ENCODE data around the gene PPP6R1. TPM values are rescaled to one million over a fixed set of nuclear protein-coding genes. Genes with fewer than 3 reads are reported as not detected.

PPP6R1 gene
- total and polyA plus RNA-seq, 7 donors = 17.1 to 78.1 (median 22.9) TPM

DNA sequence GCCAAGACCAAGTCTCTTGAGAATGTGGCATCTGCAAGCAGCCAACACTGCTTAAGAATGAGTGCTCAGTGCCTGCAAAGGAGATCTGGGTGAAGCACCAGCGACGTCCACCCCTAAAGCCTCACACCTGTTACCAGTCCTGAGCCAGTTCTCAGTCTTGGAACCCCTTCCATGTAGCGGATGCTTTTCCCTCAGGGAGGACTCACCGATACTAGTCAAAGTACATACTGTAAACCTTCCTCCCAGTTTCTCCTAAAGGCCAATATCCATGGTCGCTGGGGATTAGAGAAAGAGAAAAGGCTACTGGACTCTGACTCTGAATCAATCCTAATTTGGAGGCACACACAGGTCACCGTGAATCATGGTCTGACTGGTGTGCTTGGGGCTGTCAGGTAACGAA lies 45.3 kb downstream of the PPP6R1 start:
- no peak for DNase-seq
- WGBS, 2 donors = 83 to 87% methylated on average over 7 of the region's 7 CpGs
- no peaks in the 10 kb centered on the region for H3K36me3 ChIP-seq
- H3K27me3 ChIP-seq = peaks cover 0 to 43% (median 17%) of the 10 kb centered on the region in 3 donors
- H3K4me3 ChIP-seq = no peak overlapping the region
- no peak for TF ChIP-seq POLR2AphosphoS5 (IDR thresholded peaks at IDR 0.05)
- no peak for TF ChIP-seq EP300 (IDR thresholded peaks at IDR 0.05)
- TF ChIP-seq, protein P1, sequence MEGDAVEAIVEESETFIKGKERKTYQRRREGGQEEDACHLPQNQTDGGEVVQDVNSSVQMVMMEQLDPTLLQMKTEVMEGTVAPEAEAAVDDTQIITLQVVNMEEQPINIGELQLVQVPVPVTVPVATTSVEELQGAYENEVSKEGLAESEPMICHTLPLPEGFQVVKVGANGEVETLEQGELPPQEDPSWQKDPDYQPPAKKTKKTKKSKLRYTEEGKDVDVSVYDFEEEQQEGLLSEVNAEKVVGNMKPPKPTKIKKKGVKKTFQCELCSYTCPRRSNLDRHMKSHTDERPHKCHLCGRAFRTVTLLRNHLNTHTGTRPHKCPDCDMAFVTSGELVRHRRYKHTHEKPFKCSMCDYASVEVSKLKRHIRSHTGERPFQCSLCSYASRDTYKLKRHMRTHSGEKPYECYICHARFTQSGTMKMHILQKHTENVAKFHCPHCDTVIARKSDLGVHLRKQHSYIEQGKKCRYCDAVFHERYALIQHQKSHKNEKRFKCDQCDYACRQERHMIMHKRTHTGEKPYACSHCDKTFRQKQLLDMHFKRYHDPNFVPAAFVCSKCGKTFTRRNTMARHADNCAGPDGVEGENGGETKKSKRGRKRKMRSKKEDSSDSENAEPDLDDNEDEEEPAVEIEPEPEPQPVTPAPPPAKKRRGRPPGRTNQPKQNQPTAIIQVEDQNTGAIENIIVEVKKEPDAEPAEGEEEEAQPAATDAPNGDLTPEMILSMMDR (IDR thresholded peaks at IDR 0.05) = no peak
- TF ChIP-seq POLR2A (IDR thresholded peaks at IDR 0.05) = no peak
- H3K9me3 ChIP-seq = no peaks in the 10 kb centered on the region
- intact Hi-C loops (cut with DNase I) = no loop called here
- H3K27ac ChIP-seq = no peak overlapping the region
- peaks cover 0 to 29% (median 23%) of the 10 kb centered on the region in 4 donors for H3K4me1 ChIP-seq

DNA sequence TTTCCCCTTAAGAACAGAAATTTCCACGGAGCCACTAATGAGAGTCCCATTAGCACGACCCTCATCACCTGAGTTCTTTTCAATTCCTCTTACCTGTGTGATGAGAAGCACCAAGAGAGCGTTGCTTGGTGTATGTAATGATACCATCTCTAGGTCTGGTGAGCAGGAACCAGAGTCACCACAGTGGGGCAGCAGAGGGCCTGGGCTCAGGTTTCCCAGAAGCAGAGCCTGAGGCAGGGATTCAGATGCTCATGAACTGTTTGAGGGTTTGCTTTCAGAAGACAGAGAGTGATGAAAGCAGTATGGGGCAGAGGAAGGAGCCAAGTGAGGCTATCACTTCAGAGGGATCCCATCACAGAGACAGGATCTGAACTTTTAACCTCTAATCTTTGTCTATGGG lies 46.4 kb downstream of the PPP6R1 start:
- peaks cover 0 to 31% (median 24%) of the 10 kb centered on the region in 4 donors for H3K4me1 ChIP-seq
- H3K4me3 ChIP-seq = no peak overlapping the region
- H3K27me3 ChIP-seq = peaks cover 0 to 43% (median 17%) of the 10 kb centered on the region in 3 donors
- 75 to 81% methylated on average over 3 of the region's 3 CpGs for WGBS, 2 donors
- no peak for TF ChIP-seq EP300 (IDR thresholded peaks at IDR 0.05)
- no peak for TF ChIP-seq POLR2AphosphoS5 (IDR thresholded peaks at IDR 0.05)
- no peak for TF ChIP-seq POLR2A (IDR thresholded peaks at IDR 0.05)
- TF ChIP-seq, protein P1 (IDR thresholded peaks at IDR 0.05) = no peak
- no peaks in the 10 kb centered on the region for H3K36me3 ChIP-seq
- DNase-seq = no peak
- intact Hi-C loops (cut with DNase I) = no loop called here
- no peak overlapping the region for H3K27ac ChIP-seq
- H3K9me3 ChIP-seq = no peaks in the 10 kb centered on the region

DNA sequence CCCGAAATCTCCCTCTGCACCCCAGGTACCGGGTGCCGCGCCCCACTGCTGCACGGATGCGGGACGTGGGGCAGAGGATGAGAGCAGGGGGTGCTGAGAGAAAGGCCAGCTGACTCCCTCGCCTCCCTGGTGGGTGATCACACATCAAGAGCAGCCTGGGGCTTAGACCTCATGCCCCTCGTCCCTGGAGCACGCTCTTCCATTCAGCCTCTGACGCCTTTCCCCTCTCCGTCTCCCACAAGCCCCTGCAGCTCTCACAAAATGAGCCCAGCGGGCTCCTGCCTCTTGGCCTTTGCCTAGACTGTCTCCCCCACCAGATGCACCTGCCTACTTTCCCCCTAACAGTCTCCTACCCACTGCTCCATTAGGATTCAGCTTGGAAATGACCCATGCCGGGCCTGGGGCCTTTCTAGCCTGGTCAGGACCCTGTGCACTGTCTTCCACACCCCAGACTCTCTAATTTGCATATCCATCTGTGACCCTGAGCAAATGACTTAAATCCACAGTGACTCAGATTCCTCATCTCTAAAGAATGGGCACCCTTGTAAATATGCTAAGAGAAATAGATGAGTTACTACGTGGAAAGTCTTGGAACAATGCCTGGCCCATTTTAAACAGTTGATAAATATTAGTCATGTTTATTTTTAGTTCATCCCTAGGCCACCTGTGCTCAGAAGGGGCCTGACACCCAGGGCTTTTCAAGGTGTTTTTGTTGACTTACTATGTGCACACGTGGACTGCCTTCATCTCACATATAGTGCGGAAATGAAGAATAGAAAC lies 48.9 kb downstream of the PPP6R1 start:
- peak overlapping the region in 1 of 4 donors; percentile 28 for H3K27ac ChIP-seq
- no peaks in the 10 kb centered on the region for H3K9me3 ChIP-seq
- intact Hi-C loops (cut with DNase I) = no loop called here
- no peak overlapping the region for H3K4me3 ChIP-seq
- H3K4me1 ChIP-seq = peaks cover 0 to 28% (median 26%) of the 10 kb centered on the region in 4 donors
- TF ChIP-seq, protein P1 (IDR thresholded peaks at IDR 0.05) = no peak
- TF ChIP-seq POLR2AphosphoS5 (IDR thresholded peaks at IDR 0.05) (no peak), POLR2A (IDR thresholded peaks at IDR 0.05) (no peak), EP300 (IDR thresholded peaks at IDR 0.05) (no peak)
- peaks cover 0 to 25% (median 13%) of the 10 kb centered on the region in 3 donors for H3K27me3 ChIP-seq
- DNase-seq = no peak
- H3K36me3 ChIP-seq = no peaks in the 10 kb centered on the region
- WGBS, 2 donors = 53 to 74% methylated on average over 17 of the region's 17 CpGs

DNA sequence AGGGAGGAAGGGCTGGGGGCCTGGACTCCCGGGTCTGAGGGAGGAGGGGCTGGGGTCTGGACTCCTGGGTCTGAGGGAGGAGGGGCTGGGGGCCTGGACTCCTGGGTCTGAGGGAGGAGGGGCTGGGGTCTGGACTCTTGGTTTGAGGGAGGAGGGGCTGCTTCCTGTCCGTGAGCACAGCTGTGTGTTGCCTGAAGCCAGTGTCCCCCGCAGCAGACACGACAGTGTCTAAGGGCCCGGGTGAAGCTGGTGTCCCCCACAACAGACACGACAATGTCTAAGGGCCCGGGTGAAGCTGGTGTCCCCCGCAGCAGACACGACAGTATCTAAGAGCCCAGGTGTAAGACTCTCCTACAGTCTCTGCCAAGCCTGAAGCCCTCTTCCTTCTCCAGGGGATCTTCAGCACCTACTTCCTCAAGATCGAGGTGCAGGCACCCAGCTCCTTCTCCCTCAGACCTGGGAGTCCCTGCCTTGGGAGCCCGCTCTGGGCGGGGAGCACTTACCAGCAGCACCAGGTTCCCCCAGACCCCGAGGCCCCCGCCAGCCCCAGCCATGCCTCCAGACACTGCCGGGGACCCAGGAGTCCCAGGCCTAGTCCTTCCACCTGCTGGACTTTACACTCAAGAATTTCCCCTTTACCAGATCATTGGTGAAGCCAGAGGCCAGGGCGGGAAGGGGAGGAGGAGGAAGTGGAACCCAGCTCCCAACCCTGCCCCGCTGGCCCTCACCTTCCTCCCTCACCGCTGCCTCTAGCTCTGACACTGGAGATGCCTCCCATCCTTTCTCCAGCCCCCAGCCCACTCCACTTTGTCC lies 49.7 kb downstream of the PPP6R1 start, which contains the start of gene PTPRH:
Gene PTPRH (minus strand): TSS at position 622 of the 813 bp plus-strand sequence. CDS start 68 bp downstream, at position 554.
- intact Hi-C loops (cut with DNase I) = no loop called here
- Histone ChIP-seq H3K4me3 (no peak within 1 kb of the TSS), H3K27ac (peak within 1 kb of the TSS in 2 of 4 donors; percentile 28 to 39)

More for the DNA sequence above, 49.7 kb downstream of the PPP6R1 start, which contains the start of gene PTPRH:
- 11 to 41% methylated on average over 17 of the region's 18 CpGs for WGBS, 2 donors
- no peaks in the 10 kb centered on the region for H3K9me3 ChIP-seq
- no peaks in the 10 kb centered on the region for H3K36me3 ChIP-seq
- DNase-seq = no peak
- H3K4me1 ChIP-seq = peaks cover 0 to 28% (median 26%) of the 10 kb centered on the region in 4 donors
- peaks cover 0 to 17% (median 12%) of the 10 kb centered on the region in 3 donors for H3K27me3 ChIP-seq
- TF ChIP-seq POLR2A (IDR thresholded peaks at IDR 0.05) (peak in 1 of 2 donors; percentile 48), POLR2AphosphoS5 (IDR thresholded peaks at IDR 0.05) (no peak)
